Motor neuron (in vitro differentiated cells): ENCODE results near the gene UMODL1. TPM values are rescaled to one million over a fixed set of nuclear protein-coding genes. Genes with fewer than 3 reads are reported as not detected.

ENCODE experiments used
- ATAC-seq, 8 experiments: fragments of 200-7000 bp; cut with Tn5 transposase; replicated peaks in 6 of 8; 2 replicates each; pipeline ENCODE4 v1.8.0; 2021; ENCODE audit warnings: mild to moderate bottlenecking in 8 of 8, moderate library complexity in 8 of 8
- H3K27ac ChIP-seq, 2 donors: fragments of 250-450 bp; sonication (Bioruptor Pico); 2 replicates each; pipeline ENCODE4 v1.9.0; 2021; ENCODE audit warnings: antibody characterized with exemption in 2 of 2, mild to moderate bottlenecking in 2 of 2, moderate library complexity in 1 of 2
- H3K4me1 ChIP-seq, 2 donors: fragments of 250-450 bp; sonication (Bioruptor Pico); replicated peaks in 1 of 2; 2 replicates each; pipeline ENCODE4 v1.6.1; 2021; ENCODE audit warnings: antibody characterized with exemption in 2 of 2, mild to moderate bottlenecking in 2 of 2, moderate library complexity in 1 of 2
- H3K4me3 ChIP-seq, 5 donors: fragments of 250-450 bp; sonication (Bioruptor Pico); 2 replicates each; pipeline ENCODE4 v1.9.0; 2021; ENCODE audit warnings: antibody characterized with exemption in 5 of 5, mild to moderate bottlenecking in 5 of 5, moderate library complexity in 4 of 5
- WGBS, 10 experiments: fragments of 450-650 bp; shearing (Covaris generic); methylation state at CpG; one replicate each; pipeline ENCODE4 v1.0.0; 2022; 5-methylcytosine and 5-hydroxymethylcytosine counted together
- in situ Hi-C, 9 experiments: fragments of 400-800 bp; cut with MboI; loops; one replicate each; pipeline ENCODE4 v1.15.0; 2021; ENCODE audit warnings: low sequenced_read_pairs in 9 of 9, low pct_unique_long_range_greater_than_20kb in 2 of 9; ENCODE audit not compliant: unreplicated experiment in 9 of 9
- total RNA-seq, 8 experiments: library from RNA; unstranded; fragments of 300-600 nt; gene quantifications; 2 replicates each; pipeline versions ENCODE4 v1.2.3 to v1.2.4, GENCODE V29; 2022

UMODL1 gene
- total RNA-seq, 8 experiments from 2014 or later: 0.09 to 0.95 (median 0.31) TPM; not detected in 1

GRCh38 chr21:42160111-42160721, 89.1 kb downstream of the UMODL1 start:
- Histone ChIP-seq H3K4me3 (no peak overlapping the region), H3K4me1 (peaks cover 7 to 25% of the 10 kb centered on the region in 2 donors), H3K27ac (no peak overlapping the region)
- in situ Hi-C loops: loop anchor here in 1 of 9 experiments (25.0 kb wide), 1 partner anchor 277 kb away; no protein-coding TSS in a partner anchor
- 60 to 100% (median 83%) methylated on average over 1 to 2 of the region's 25 CpGs; no CpG with 5 or more reads in 7 of the 10 experiments for WGBS, 10 experiments
- no peak for ATAC-seq

DNA sequence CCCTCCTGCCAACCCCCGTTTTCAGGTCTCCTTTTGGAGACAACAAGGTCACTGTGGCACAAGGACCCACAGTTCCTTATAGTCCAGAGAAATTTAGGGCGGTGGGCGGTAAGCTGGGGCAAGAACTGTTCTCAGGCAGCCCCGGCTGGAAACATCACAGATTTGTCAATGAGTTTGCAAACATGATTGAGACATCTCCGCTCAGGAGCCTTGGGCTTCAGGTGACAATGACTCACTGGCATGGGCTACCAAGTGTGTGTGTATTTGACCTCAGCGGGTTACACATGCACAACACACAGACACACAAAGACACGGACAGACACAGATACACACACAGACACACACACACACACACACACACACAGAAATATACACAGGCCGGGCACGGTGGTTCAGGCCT, 89.6 kb downstream of the UMODL1 start:
- in situ Hi-C loops: loop anchor here in 1 of 9 experiments (25.0 kb wide), 1 partner anchor 277 kb away; no protein-coding TSS in a partner anchor
- ATAC-seq: no peak
- peaks cover 7 to 23% of the 10 kb centered on the region in 2 donors for H3K4me1 ChIP-seq
- no peak overlapping the region for H3K4me3 ChIP-seq
- H3K27ac ChIP-seq: no peak overlapping the region
- 80 to 100% (median 100%) methylated on average over 1 to 3 of the region's 9 CpGs; no CpG with 5 or more reads in 7 of the 10 experiments for WGBS, 10 experiments

DNA sequence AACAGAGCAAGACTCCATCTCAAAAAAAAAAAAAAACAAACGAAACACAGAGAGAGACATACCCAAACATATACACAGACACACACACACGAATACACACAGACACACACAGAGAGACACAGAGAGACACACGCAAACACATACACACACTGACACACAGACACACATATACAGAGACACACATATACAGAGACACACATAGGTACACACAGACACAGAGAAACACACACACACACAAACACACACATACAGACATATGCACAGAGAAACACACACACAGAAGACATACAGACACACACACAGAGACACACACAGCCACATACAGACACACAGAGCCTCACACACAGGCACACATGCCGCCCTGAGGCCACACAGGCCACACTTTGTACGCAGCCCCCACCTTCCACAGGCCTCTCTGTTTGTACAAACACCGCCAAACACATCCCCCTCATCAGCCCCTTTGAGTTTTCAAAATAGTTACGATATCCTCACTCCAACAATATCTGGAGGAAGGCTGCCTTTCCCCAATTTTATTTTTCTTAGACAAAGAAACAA, 90.4 kb downstream of the UMODL1 start:
- Histone ChIP-seq H3K27ac (peak overlapping the region in 1 of 2 donors; percentile 56), H3K4me3 (no peak overlapping the region), H3K4me1 (peaks cover 7 to 23% of the 10 kb centered on the region in 2 donors)
- in situ Hi-C loops: loop anchor here in 1 of 9 experiments (25.0 kb wide), 1 partner anchor 276 kb away; no protein-coding TSS in a partner anchor
- 67 to 100% (median 79%) methylated on average over 1 to 4 of the region's 7 CpGs; no CpG with 5 or more reads in 4 of the 10 experiments for WGBS, 10 experiments
- ATAC-seq: peak in 4 of 8 experiments; percentile 2 to 18 (median 12)

DNA sequence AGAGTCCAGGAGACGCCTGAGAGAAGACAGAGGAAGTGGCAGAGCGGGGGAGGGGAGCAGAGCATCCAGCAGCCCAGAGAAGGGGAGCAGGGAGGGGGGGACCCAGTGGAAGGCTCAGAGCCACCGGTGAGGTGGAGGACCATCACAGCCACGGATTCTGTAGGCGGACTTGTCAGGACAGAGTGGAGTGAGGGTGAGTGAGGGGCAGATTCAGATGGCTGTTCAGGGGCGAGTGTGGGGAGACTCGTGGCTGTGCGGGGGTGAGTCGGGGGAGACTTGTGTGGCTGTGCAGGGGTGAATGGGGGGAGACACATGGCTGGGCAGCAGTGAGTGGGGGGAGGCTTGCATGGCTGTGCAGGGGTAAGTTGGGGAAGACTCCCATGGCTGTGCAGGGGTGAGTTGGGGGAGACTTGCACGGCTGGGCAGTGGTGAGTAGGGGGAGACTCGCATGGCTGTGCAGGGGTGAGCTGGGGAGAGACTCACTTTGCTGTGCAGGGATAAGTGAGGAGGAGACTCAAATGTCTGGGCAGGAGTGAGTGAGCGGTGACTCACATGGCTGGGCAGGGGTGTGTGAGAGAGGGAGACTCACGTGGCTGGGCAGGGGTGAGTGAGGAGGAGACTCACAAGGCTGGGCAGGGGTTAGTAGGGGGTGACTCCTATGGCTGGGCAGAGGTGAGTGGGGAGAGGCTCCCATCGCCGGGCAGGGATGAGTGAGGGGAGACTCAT, 91.0 kb downstream of the UMODL1 start:
- no CpG with 5 or more reads among the region's 15 CpGs for WGBS, 10 experiments
- in situ Hi-C loops: loop anchor here in 1 of 9 experiments (25.0 kb wide), 1 partner anchor 275 kb away; no protein-coding TSS in a partner anchor
- Histone ChIP-seq H3K4me3 (no peak overlapping the region), H3K27ac (no peak overlapping the region), H3K4me1 (peaks cover 7 to 19% of the 10 kb centered on the region in 2 donors)
- ATAC-seq: peak in 5 of 8 experiments; percentile 31 to 46 (median 37)

- WGBS, 10 experiments: 100% methylated on average over 1 of the region's 9 CpGs; no CpG with 5 or more reads in 9 of the 10 experiments
- Histone ChIP-seq H3K4me1 (peaks cover 7 to 12% of the 10 kb centered on the region in 2 donors), H3K27ac (no peak overlapping the region), H3K4me3 (no peak overlapping the region)
- ATAC-seq: peak in 4 of 8 experiments; percentile 30 to 54 (median 44)
- in situ Hi-C loops: loop anchor here in 1 of 9 experiments (25.0 kb wide), 1 partner anchor 274 kb away; no protein-coding TSS in a partner anchor
Measured at GRCh38 chr21:42162831-42163510, 91.9 kb downstream of the UMODL1 start.

DNA sequence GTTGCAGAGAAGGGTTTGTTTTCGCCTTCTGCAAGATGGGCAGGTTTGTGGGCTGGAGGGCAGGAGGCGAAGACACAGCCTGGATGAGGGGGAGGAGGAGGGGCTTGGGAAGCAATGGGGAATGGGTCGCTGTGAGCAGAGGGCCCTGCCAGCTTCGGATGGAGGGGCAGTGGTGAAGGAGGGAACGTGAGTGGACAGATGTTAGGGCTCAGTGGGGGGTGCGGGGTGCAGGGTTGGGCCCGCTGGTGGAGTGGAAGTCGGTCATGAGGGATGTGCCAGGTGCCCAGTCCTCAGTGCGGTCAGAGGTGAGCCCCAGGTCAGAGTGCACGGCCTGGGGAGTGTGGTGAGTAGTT, 92.4 kb downstream of the UMODL1 start:
- 80 to 100% (median 100%) methylated on average over 1 of the region's 10 CpGs; no CpG with 5 or more reads in 7 of the 10 experiments for WGBS, 10 experiments
- Histone ChIP-seq H3K27ac (no peak overlapping the region), H3K4me1 (peaks cover 7 to 12% of the 10 kb centered on the region in 2 donors), H3K4me3 (no peak overlapping the region)
- no peak for ATAC-seq
- in situ Hi-C loops: loop anchor here in 1 of 9 experiments (25.0 kb wide), 1 partner anchor 274 kb away; no protein-coding TSS in a partner anchor

DNA sequence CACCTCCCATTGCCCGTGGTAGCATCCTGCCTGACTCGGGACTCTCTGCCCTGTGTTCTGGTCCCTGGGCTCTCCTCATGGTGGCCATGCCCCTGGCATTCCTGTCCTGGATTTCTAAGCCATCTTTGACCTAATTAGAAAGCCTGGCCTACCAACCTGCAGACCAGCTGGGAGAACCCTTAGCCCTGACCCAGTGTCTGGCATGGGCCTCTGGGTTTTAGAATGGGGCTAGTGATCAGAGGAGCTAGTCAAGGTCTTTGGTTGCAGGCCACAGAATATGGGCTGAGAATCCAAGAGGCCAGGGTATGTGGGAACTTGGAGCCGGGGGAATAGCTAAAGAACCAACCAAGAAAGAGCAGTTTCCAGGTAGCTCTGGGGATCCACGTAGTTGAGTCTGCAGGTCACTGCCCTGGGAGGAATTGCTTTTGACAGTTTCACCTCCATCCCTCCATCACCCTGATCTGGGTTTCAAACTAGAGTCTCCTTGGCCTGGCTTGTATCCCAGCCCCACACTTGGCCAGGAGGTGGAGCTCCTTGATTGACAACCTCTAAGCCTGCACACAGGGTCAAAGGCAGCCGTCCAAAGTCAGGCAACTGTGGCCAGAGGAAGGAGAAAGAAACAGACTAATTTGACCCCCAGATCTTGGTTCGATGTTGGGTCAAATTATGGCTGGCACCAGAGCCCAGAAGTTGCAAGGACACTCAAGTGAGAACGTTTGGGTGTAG, 93.1 kb downstream of the UMODL1 start:
- 30 to 90% (median 63%) methylated on average over 2 to 7 of the region's 7 CpGs; no CpG with 5 or more reads in 2 of the 10 experiments for WGBS, 10 experiments
- H3K27ac ChIP-seq: no peak overlapping the region
- H3K4me1 ChIP-seq: peaks cover 7 to 12% of the 10 kb centered on the region in 2 donors
- no peak overlapping the region for H3K4me3 ChIP-seq
- peak in 7 of 8 experiments; percentile 39 to 71 (median 54) for ATAC-seq
- in situ Hi-C loops: loop anchor here in 1 of 9 experiments (25.0 kb wide), 1 partner anchor 273 kb away; no protein-coding TSS in a partner anchor

GRCh38 chr21:42164818-42165217, 93.7 kb downstream of the UMODL1 start:
- in situ Hi-C loops: loop anchor here in 1 of 9 experiments (25.0 kb wide), 1 partner anchor 272 kb away; no protein-coding TSS in a partner anchor
- no peak for ATAC-seq

GRCh38 chr21:42165901-42166300, 94.8 kb downstream of the UMODL1 start:
- ATAC-seq: no peak
- in situ Hi-C loops: loop anchor here in 1 of 9 experiments (25.0 kb wide), 1 partner anchor 271 kb away; no protein-coding TSS in a partner anchor
- Histone ChIP-seq H3K4me3 (no peak overlapping the region), H3K4me1 (peaks cover 7 to 12% of the 10 kb centered on the region in 2 donors), H3K27ac (no peak overlapping the region)
- 74 to 100% (median 90%) methylated on average over 1 to 17 of the region's 18 CpGs; no CpG with 5 or more reads in 4 of the 10 experiments for WGBS, 10 experiments

More at GRCh38 chr21:42164818-42165217, 93.7 kb downstream of the UMODL1 start:
- no peak overlapping the region for H3K4me3 ChIP-seq
- WGBS, 10 experiments: 0 to 97% (median 40%) methylated on average over 1 to 4 of the region's 4 CpGs; no CpG with 5 or more reads in 3 of the 10 experiments
- H3K4me1 ChIP-seq: peaks cover 7 to 12% of the 10 kb centered on the region in 2 donors
- H3K27ac ChIP-seq: no peak overlapping the region

DNA sequence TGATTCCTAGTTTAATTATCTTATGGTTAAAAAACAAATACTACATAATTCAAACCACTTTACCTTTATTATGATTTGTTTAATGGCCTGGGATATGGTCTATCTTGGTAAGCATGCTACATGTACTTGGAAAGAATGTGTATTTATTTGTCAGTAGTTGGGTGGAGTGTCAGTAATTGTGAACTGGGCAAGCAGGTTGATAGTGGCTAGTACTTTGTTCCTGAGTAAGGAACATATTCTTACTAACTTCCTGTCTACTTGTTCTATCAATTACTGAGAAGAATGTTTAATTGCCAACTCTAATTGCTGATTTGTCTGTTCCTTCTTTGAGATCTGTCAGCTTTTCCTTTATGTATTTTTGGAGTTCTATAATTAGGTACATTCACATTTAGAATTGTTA, 98.6 kb downstream of the UMODL1 start:
- ATAC-seq: no peak
- Histone ChIP-seq H3K27ac (no peak overlapping the region), H3K4me3 (no peak overlapping the region), H3K4me1 (peaks cover 3 to 6% of the 10 kb centered on the region in 2 donors)
- in situ Hi-C loops: loop anchor here in 1 of 9 experiments (25.0 kb wide), 1 partner anchor 268 kb away; no protein-coding TSS in a partner anchor

DNA sequence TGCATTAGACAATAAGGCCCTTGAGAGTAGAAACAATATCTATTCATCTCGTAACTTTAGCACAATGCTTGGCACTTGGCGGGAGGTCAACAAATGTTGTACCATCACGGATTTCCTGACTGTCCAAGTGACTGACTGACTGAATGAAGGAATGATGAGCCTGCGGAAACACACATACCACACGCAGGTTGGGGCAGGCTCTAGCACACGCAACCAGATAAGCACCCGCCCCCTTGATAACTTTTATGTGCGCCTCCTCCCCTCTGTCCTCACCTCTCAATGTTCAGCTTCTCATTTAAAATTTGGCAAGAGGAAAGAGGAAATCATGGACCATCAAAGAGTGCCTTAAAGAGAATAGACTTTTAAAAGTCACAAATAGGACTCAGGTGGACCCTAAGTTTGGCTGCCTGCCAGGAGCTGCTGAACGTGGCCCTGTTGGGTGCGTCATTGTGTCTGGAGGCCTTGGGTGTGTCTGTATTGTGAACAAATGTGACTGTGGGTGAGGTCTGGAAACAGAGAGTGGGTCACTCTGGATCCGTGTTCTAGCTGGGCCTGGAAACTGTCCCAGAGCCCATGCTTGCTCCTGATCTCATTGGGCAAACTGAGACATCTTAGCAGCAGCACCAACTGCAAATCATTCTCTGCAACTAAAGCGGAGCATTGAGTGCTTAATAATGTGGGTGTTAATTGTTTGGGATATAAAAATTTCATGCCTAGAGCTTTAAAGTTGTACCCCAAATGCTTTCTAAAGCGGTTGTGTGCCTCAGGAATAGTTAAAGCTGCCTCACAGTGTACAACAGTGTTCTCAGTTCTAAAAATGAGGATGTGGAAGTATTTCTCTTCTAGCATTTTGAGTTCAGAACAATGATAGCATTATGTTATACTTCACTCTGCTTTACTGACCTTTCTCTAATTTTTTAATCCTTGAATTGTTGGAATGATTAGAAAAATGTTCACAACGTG, 100.3 kb downstream of the UMODL1 start:
- Histone ChIP-seq H3K4me3 (no peak overlapping the region), H3K27ac (no peak overlapping the region), H3K4me1 (peaks cover 3 to 6% of the 10 kb centered on the region in 2 donors)
- peak in 2 of 8 experiments; percentile 66 to 88 for ATAC-seq
- in situ Hi-C loops: loop anchor here in 1 of 9 experiments (25.0 kb wide), 1 partner anchor 266 kb away; no protein-coding TSS in a partner anchor
- WGBS, 10 experiments: 16 to 96% (median 79%) methylated on average over 3 to 12 of the region's 14 CpGs
